Left ventricle myocardium superior (tissue), 1 donor: ENCODE data around the gene UNCX. TPM values are rescaled to one million over a fixed set of nuclear protein-coding genes. Genes with fewer than 3 reads are reported as not detected.
"Not testable (repeated sequence)": the region's sequence is repeated elsewhere in the genome, so short reads cannot be mapped to it uniquely, and the experiment has no call there.

ENCODE experiments used
- ATAC-seq: fragments of 200-7000 bp; cut with Tn5 transposase; one replicate; pipeline ENCODE4 v1.9.1; 2020; ENCODE audit warnings: mild to moderate bottlenecking, moderate library complexity
- DNase-seq: peaks from one replicate; pipeline ENCODE4 v3.0.0-alpha.2; 2020
- intact Hi-C: fragments of 100-400 bp; cut with micrococcal nuclease; formaldehyde crosslinking; loops from one replicate; pipeline ENCODE4 v1.11.0; 2022
- total RNA-seq: library from RNA; stranded (reverse); fragmentation: NEBNext Ultra II Directional; extraction: Animal tissue kit (Norgen Biotek cat#: 25700); gene quantifications from one replicate; pipeline ENCODE4 v1.2.1, GENCODE V29; 2021
- donor health status: DM: no; HTN: yes; CAD: no; lungs with severe emphysema.

UNCX gene
- total RNA-seq, 1 donor from 2014 or later, result not detected

GRCh38 chr7:1250901-1251300, 18.2 kb downstream of the UNCX start:
- DNase-seq, result peak; percentile 23
- ATAC-seq, result no peak
- intact Hi-C loops, result no loop called here

- no peak for ATAC-seq
- DNase-seq, result no peak
Observed at GRCh38 chr7:1251796-1252539, 19.3 kb downstream of the UNCX start.

GRCh38 chr7:1252540-1253090, 19.9 kb downstream of the UNCX start:
- peak; percentile 18 for DNase-seq
- intact Hi-C loops, result no loop called here
- ATAC-seq, result no peak

More at GRCh38 chr7:1251796-1252539, 19.3 kb downstream of the UNCX start:
- intact Hi-C loops, result no loop called here

- ATAC-seq, result no peak
- intact Hi-C loops, result no loop called here
- DNase-seq, result peak; percentile 19
Observed at GRCh38 chr7:1253681-1254181, 21.1 kb downstream of the UNCX start.

GRCh38 chr7:1254281-1255079, 21.8 kb downstream of the UNCX start:
- no peak for ATAC-seq
- DNase-seq, result peak; percentile 14
- intact Hi-C loops, result no loop called here

GRCh38 chr7:1255080-1255816, 22.6 kb downstream of the UNCX start:
- ATAC-seq, result no peak
- DNase-seq, result peak; percentile 29
- intact Hi-C loops, result no loop called here

- no peak for ATAC-seq
- intact Hi-C loops, result no loop called here
Observed at GRCh38 chr7:1255817-1256340, 23.2 kb downstream of the UNCX start.

GRCh38 chr7:1256621-1257020, 23.9 kb downstream of the UNCX start:
- intact Hi-C loops, result no loop called here
- ATAC-seq (no peak), DNase-seq (no peak)

More at GRCh38 chr7:1255817-1256340, 23.2 kb downstream of the UNCX start:
- DNase-seq, result peak; percentile 9

- DNase-seq (peak; percentile 11), ATAC-seq (no peak)
- intact Hi-C loops, result no loop called here
Observed at GRCh38 chr7:1257221-1257620, 24.5 kb downstream of the UNCX start.

GRCh38 chr7:1257863-1258262, 25.2 kb downstream of the UNCX start:
- DNase-seq (peak; percentile 9), ATAC-seq (no peak)
- intact Hi-C loops, result no loop called here

- peak; percentile 7 for DNase-seq
- no peak for ATAC-seq
Observed at GRCh38 chr7:1259621-1260243, 27.1 kb downstream of the UNCX start.

GRCh38 chr7:1260244-1260635, 27.6 kb downstream of the UNCX start:
- no peak for ATAC-seq
- peak; percentile 17 for DNase-seq
- intact Hi-C loops, result no loop called here

More at GRCh38 chr7:1259621-1260243, 27.1 kb downstream of the UNCX start:
- intact Hi-C loops, result no loop called here

- DNase-seq, result peak; percentile 1
- ATAC-seq, intact Hi-C loops: not testable (repeated sequence)
Observed at GRCh38 chr7:1261036-1261435, 28.4 kb downstream of the UNCX start.

GRCh38 chr7:1262441-1262840, 29.8 kb downstream of the UNCX start:
- no peak for ATAC-seq
- peak; percentile 18 for DNase-seq
- intact Hi-C loops, result no loop called here

GRCh38 chr7:1263391-1263951, 30.8 kb downstream of the UNCX start:
- ATAC-seq (no peak), DNase-seq (peak; percentile 21)
- intact Hi-C loops, result no loop called here

GRCh38 chr7:1264345-1265280, 31.9 kb downstream of the UNCX start:
- intact Hi-C loops, result no loop called here
- ATAC-seq (no peak), DNase-seq (peak; percentile 13)
